HCT116 (cell line): Measurements from ENCODE around the gene VPS35L. TPM values are rescaled to one million over a fixed set of nuclear protein-coding genes. Genes with fewer than 3 reads are reported as not detected.

Experiments used
- ATAC-seq: fragments of 200-7000 bp; cut with Tn5 transposase; 2 replicates; pipeline ENCODE4 v1.9.1; 2020; ENCODE audit warnings: mild to moderate bottlenecking, moderate library complexity
- BruUV-seq: library from RNA; stranded (reverse); fragments of 400-500 nt; replicated peaks from 2 replicates; lab custom pipeline; 2021; lab: Mats Ljungman, UMichigan
- CTCF ChIA-PET: fragments of 300-600 bp; sonication (Branson Sonifier 250); formaldehyde crosslinking; loops from one replicate; lab custom pipeline; 2021; ENCODE audit warnings: antibody characterized with exemption; lab: Charles Lee
- POLR2A ChIA-PET: fragments of 300-600, 350-600 bp; sonication (Branson Sonifier 250); formaldehyde crosslinking; loops from one replicate; lab custom pipeline; 2021; ENCODE audit warnings: antibody characterized with exemption; lab: Charles Lee
- RAD21 ChIA-PET, 2 experiments: fragments of 300-600 bp; sonication (Branson Sonifier 250); formaldehyde crosslinking; loops; one replicate each; lab custom pipeline; 2023; ENCODE audit warnings: low total read pairs in 2 of 2; ENCODE audit not compliant: uncharacterized antibody in 2 of 2, unreplicated experiment in 2 of 2, low non-redundant PET in 1 of 2; lab: Charles Lee
- DNase-seq: peaks from one replicate; pipeline ENCODE4 v3.0.0-alpha.2; 2010; ENCODE audit warnings: low read depth, low spot score
- H2AFZ ChIP-seq: fragments of 200-600 bp; shearing (Covaris generic), sonication (generic); 2 replicates; pipeline ENCODE4 v1.6.1; 2017; ENCODE audit warnings: low read depth, mixed run types, mixed read lengths, antibody characterized with exemption, low read length; ENCODE audit not compliant: poor library complexity, severe bottlenecking
- H3K27ac ChIP-seq: 2 replicates; pipeline ENCODE4 v1.5.1; 2012; ENCODE audit warnings: low read depth, low read length
- H3K27me3 ChIP-seq: fragments of 200-600 bp; sonication (generic); 2 replicates; pipeline ENCODE4 v1.6.1; 2016; ENCODE audit warnings: mixed run types, low read length, mixed read lengths; ENCODE audit not compliant: insufficient read depth
- H3K36me3 ChIP-seq, 2 experiments: fragments of 200-500 bp in 1 of 2; fragments of 200-600 bp in 1 of 2; sonication (Bioruptor generic) in 1 of 2; sonication (generic) in 1 of 2; 2 replicates each; pipeline versions ENCODE4 v1.5.1 to v1.6.1; 2014 to 2016; ENCODE audit warnings: low read length in 2 of 2, inconsistent platforms in 1 of 2, mixed read lengths in 1 of 2, mixed run types in 1 of 2; ENCODE audit not compliant: insufficient read depth in 2 of 2, control insufficient read depth in 1 of 2
- H3K4me1 ChIP-seq, 2 experiments: fragments of 200-600 bp in 1 of 2; sonication (generic) in 1 of 2; 2 replicates each; pipeline versions ENCODE4 v1.5.1 to v1.6.1; 2012 to 2017; ENCODE audit warnings: low read length in 2 of 2, inconsistent platforms in 1 of 2, mild to moderate bottlenecking in 1 of 2, mixed read lengths in 1 of 2, mixed run types in 1 of 2, moderate library complexity in 1 of 2; ENCODE audit not compliant: insufficient read depth in 2 of 2, control insufficient read depth in 1 of 2
- H3K4me2 ChIP-seq: fragments of 200-600 bp; sonication (generic); 2 replicates; pipeline ENCODE4 v1.6.1; 2017; ENCODE audit warnings: mixed run types, low read length, mixed read lengths
- H3K4me3 ChIP-seq, 2 experiments: fragments of 200-600 bp in 1 of 2; sonication (generic) in 1 of 2; replicated peaks in 1 of 2; 2 replicates each; pipeline ENCODE4 v1.5.1; 2011 to 2016; ENCODE audit warnings: low read length in 2 of 2, control low read depth in 1 of 2, low read depth in 1 of 2, mild to moderate bottlenecking in 1 of 2, mixed read lengths in 1 of 2, mixed run types in 1 of 2
- H3K79me2 ChIP-seq: fragments of 200-600 bp; sonication (generic); 2 replicates; pipeline ENCODE4 v1.6.1; 2017; ENCODE audit warnings: mild to moderate bottlenecking, mixed run types, low read length, moderate library complexity, mixed read lengths; ENCODE audit not compliant: insufficient read depth
- H3K9ac ChIP-seq: fragments of 200-600 bp; sonication (generic); 2 replicates; pipeline ENCODE4 v1.6.1; 2016; ENCODE audit warnings: low read length, mixed read lengths
- H3K9me2 ChIP-seq: fragments of 200-600 bp; sonication (generic), shearing (Covaris generic); 2 replicates; pipeline ENCODE4 v1.6.1; 2017; ENCODE audit warnings: mixed run types, mild to moderate bottlenecking, moderate library complexity; ENCODE audit not compliant: insufficient read depth
- H3K9me3 ChIP-seq, 2 experiments: fragments of 200-500 bp in 1 of 2; fragments of 200-600 bp in 1 of 2; sonication (Bioruptor generic) in 1 of 2; sonication (generic) in 1 of 2; 2 replicates each; pipeline ENCODE4 v1.6.1; 2014 to 2017; ENCODE audit warnings: low read length in 2 of 2, mixed read lengths in 2 of 2, inconsistent platforms in 1 of 2, low read depth in 1 of 2, mild to moderate bottlenecking in 1 of 2, mixed run types in 1 of 2, moderate library complexity in 1 of 2; ENCODE audit not compliant: control insufficient read depth in 1 of 2, insufficient read depth in 1 of 2
- H4K20me1 ChIP-seq: fragments of 200-600 bp; sonication (generic), shearing (Covaris generic); 2 replicates; pipeline ENCODE4 v1.6.1; 2017; ENCODE audit warnings: mixed run types, mild to moderate bottlenecking, moderate library complexity; ENCODE audit not compliant: insufficient read depth
- EZH2 ChIP-seq: fragments of 200-600 bp; sonication (generic); IDR thresholded peaks from 2 replicates; pipeline ENCODE4 v1.6.1; 2017; ENCODE audit warnings: antibody characterized with exemption, mixed run types
- EZH2phosphoT487 ChIP-seq: fragments of 200-600 bp; IDR thresholded peaks from 2 replicates; pipeline ENCODE4 v1.6.1; 2018; ENCODE audit warnings: antibody characterized with exemption, borderline replicate concordance
- JUND ChIP-seq: IDR thresholded peaks from 2 replicates; pipeline ENCODE4 v1.6.1; 2012
- YY1 ChIP-seq: IDR thresholded peaks from 2 replicates; pipeline ENCODE4 v1.6.1; 2011; ENCODE audit warnings: low read length, low read depth, moderate library complexity, mild to moderate bottlenecking; ENCODE audit not compliant: insufficient replicate concordance; ENCODE audit errors: extremely low read depth
- ZNF274 ChIP-seq: fragments of 200-500 bp; sonication (Bioruptor generic); IDR thresholded peaks from 2 replicates; pipeline ENCODE4 v1.6.1; 2014; ENCODE audit warnings: mild to moderate bottlenecking, low read depth, low read length, inconsistent platforms
- intact Hi-C: fragments of 100-400 bp; cut with micrococcal nuclease; formaldehyde crosslinking; loops from 2 replicates; pipeline ENCODE4 v1.10.0; 2022
- total RNA-seq: library from RNA; stranded (reverse); gene quantifications from one replicate; pipeline ENCODE4 v1.2.1, GENCODE V29; 2021; ENCODE audit not compliant: unreplicated experiment
- TF ChIP-seq, protein P1 (sequence below): IDR thresholded peaks from 2 replicates; pipeline ENCODE4 v1.6.1; 2012; ENCODE audit warnings: low read depth
- TF ChIP-seq, protein P2 (sequence below): IDR thresholded peaks from 2 replicates; pipeline ENCODE4 v1.6.1; 2012
- TF ChIP-seq, protein P3 (sequence below): IDR thresholded peaks from 2 replicates; pipeline ENCODE4 v1.6.1; 2012
- TF ChIP-seq, protein P4 (sequence below), 3 experiments: fragments of 200-600 bp in 1 of 3; sonication (generic) in 1 of 3; IDR thresholded peaks in 2 of 3; conservative IDR thresholded peaks in 1 of 3; 2 replicates each; pipeline ENCODE4 v1.5.1; 2012 to 2017; ENCODE audit warnings: low read depth in 2 of 3, low read length in 2 of 3, antibody characterized with exemption in 1 of 3, borderline replicate concordance in 1 of 3, control low read depth in 1 of 3, mild to moderate bottlenecking in 1 of 3, mixed read lengths in 1 of 3, mixed run types in 1 of 3, moderate library complexity in 1 of 3; ENCODE audit not compliant: insufficient read depth in 1 of 3

The VPS35L gene
- total RNA-seq, 1 experiment from 2014 or later: 21.4 TPM

DNA sequence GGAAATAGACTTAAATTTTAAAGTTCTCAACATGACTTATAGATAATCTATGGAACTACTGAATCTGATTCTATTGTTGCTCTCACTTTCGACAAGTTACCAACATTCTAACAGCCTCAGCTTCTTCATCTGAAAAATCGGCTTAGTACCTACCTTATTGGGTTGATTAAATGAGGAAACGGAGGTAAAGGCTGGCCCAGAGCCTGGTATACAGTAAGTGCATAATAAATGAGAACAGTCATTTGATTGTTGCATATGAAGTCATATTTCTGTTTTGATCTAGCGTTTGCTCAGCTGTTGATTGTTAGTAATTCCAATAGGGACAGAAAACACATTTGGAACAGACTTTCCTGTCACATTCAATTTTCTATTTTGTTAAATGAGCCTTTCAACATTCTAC is 4.6 kb downstream of the VPS35L start:
- no peak for DNase-seq
- CTCF ChIA-PET: interaction anchor here (0.7 to 1.0 kb wide), 5 partner anchors 11 to 740 kb away, joined by 3 to 4 read pairs (median 4); no protein-coding TSS in a partner anchor
- no TSS peak for BruUV-seq
- Histone ChIP-seq H3K79me2 (no peaks in the 10 kb centered on the region), H3K9ac (no peak overlapping the region), H3K4me1 (peaks cover 0 to 6% of the 10 kb centered on the region in 2 experiments; a peak in 2 of 4 replicates)
- POLR2A ChIA-PET: no interaction called here
- TF ChIP-seq EZH2 (no peak), JUND (no peak), EZH2phosphoT487 (no peak), YY1 (no peak), ZNF274 (no peak)
- TF ChIP-seq, protein P1, sequence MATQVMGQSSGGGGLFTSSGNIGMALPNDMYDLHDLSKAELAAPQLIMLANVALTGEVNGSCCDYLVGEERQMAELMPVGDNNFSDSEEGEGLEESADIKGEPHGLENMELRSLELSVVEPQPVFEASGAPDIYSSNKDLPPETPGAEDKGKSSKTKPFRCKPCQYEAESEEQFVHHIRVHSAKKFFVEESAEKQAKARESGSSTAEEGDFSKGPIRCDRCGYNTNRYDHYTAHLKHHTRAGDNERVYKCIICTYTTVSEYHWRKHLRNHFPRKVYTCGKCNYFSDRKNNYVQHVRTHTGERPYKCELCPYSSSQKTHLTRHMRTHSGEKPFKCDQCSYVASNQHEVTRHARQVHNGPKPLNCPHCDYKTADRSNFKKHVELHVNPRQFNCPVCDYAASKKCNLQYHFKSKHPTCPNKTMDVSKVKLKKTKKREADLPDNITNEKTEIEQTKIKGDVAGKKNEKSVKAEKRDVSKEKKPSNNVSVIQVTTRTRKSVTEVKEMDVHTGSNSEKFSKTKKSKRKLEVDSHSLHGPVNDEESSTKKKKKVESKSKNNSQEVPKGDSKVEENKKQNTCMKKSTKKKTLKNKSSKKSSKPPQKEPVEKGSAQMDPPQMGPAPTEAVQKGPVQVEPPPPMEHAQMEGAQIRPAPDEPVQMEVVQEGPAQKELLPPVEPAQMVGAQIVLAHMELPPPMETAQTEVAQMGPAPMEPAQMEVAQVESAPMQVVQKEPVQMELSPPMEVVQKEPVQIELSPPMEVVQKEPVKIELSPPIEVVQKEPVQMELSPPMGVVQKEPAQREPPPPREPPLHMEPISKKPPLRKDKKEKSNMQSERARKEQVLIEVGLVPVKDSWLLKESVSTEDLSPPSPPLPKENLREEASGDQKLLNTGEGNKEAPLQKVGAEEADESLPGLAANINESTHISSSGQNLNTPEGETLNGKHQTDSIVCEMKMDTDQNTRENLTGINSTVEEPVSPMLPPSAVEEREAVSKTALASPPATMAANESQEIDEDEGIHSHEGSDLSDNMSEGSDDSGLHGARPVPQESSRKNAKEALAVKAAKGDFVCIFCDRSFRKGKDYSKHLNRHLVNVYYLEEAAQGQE: no peak
- TF ChIP-seq, protein P2, sequence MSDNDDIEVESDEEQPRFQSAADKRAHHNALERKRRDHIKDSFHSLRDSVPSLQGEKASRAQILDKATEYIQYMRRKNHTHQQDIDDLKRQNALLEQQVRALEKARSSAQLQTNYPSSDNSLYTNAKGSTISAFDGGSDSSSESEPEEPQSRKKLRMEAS: no peak
- TF ChIP-seq, protein P3, sequence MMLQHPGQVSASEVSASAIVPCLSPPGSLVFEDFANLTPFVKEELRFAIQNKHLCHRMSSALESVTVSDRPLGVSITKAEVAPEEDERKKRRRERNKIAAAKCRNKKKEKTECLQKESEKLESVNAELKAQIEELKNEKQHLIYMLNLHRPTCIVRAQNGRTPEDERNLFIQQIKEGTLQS: no peak
- TF ChIP-seq, protein P4, sequence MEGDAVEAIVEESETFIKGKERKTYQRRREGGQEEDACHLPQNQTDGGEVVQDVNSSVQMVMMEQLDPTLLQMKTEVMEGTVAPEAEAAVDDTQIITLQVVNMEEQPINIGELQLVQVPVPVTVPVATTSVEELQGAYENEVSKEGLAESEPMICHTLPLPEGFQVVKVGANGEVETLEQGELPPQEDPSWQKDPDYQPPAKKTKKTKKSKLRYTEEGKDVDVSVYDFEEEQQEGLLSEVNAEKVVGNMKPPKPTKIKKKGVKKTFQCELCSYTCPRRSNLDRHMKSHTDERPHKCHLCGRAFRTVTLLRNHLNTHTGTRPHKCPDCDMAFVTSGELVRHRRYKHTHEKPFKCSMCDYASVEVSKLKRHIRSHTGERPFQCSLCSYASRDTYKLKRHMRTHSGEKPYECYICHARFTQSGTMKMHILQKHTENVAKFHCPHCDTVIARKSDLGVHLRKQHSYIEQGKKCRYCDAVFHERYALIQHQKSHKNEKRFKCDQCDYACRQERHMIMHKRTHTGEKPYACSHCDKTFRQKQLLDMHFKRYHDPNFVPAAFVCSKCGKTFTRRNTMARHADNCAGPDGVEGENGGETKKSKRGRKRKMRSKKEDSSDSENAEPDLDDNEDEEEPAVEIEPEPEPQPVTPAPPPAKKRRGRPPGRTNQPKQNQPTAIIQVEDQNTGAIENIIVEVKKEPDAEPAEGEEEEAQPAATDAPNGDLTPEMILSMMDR (IDR thresholded peaks at IDR 0.05 in 2 of 3, conservative IDR thresholded peaks at IDR 0.05 in 1 of 3; ENCODE audit: borderline replicate concordance in 1 of 3, insufficient read depth in 1 of 3, low read depth in 2 of 3, low read length in 2 of 3): no peak
- TF ChIP-seq, all 23 proteins: peak for 0
- Histone ChIP-seq H3K27ac (no peak overlapping the region), H3K9me2 (no peaks in the 10 kb centered on the region), H3K36me3 (no peaks in the 10 kb centered on the region), H4K20me1 (no peaks in the 10 kb centered on the region), H3K4me2 (no peak overlapping the region), H3K27me3 (no peaks in the 10 kb centered on the region), H3K9me3 (no peaks in the 10 kb centered on the region), H3K4me3 (no peak overlapping the region), H2AFZ (no peak overlapping the region)
- RAD21 ChIA-PET: no interaction called here
- no peak for ATAC-seq
- intact Hi-C loops: no loop called here
